Liver (tissue), 9 donors: ENCODE data around the gene NDUFB7. TPM values are rescaled to one million over a fixed set of nuclear protein-coding genes. Genes with fewer than 3 reads are reported as not detected.

Experiments
- DNase-seq: peaks from one replicate; pipeline ENCODE4 v3.0.0-alpha.2; 2017; ENCODE audit warnings: low spot score
- H3K27ac ChIP-seq, 2 donors: one replicate each; pipeline ENCODE4 v1.7.0; 2013; ENCODE audit warnings: inconsistent platforms in 2 of 2, low read length in 2 of 2, control low read depth in 1 of 2, low read depth in 1 of 2, mild to moderate bottlenecking in 1 of 2
- H3K27me3 ChIP-seq, 4 donors: one replicate each; pipeline versions ENCODE4 v1.6.1 to v1.7.0; 2013; ENCODE audit warnings: low read length in 3 of 4, inconsistent platforms in 1 of 4, mild to moderate bottlenecking in 1 of 4, moderate library complexity in 1 of 4; ENCODE audit not compliant: control insufficient read depth in 4 of 4, insufficient read depth in 4 of 4
- H3K36me3 ChIP-seq, 4 donors: one replicate each; pipeline versions ENCODE4 v1.6.1 to v1.7.0; 2013; ENCODE audit warnings: low read length in 3 of 4, mild to moderate bottlenecking in 3 of 4, low read depth in 1 of 4, moderate library complexity in 1 of 4; ENCODE audit not compliant: control insufficient read depth in 4 of 4, insufficient read depth in 3 of 4
- H3K4me1 ChIP-seq, 4 donors: one replicate each; pipeline versions ENCODE4 v1.6.1 to v1.7.0; 2013; ENCODE audit warnings: low read length in 3 of 4, mild to moderate bottlenecking in 3 of 4, moderate library complexity in 1 of 4; ENCODE audit not compliant: control insufficient read depth in 4 of 4, insufficient read depth in 4 of 4
- H3K4me3 ChIP-seq, 3 donors: one replicate each; pipeline versions ENCODE4 v1.6.1 to v1.7.0; 2013; ENCODE audit warnings: low read length in 3 of 3, control low read depth in 1 of 3, low read depth in 1 of 3, mild to moderate bottlenecking in 1 of 3
- H3K9ac ChIP-seq, 2 donors: one replicate each; pipeline ENCODE4 v1.7.0; 2013; ENCODE audit warnings: low read length in 2 of 2, mild to moderate bottlenecking in 2 of 2, moderate library complexity in 2 of 2, control low read depth in 1 of 2, low read depth in 1 of 2
- H3K9me3 ChIP-seq, 4 donors: one replicate each; pipeline versions ENCODE4 v1.6.1 to v1.7.0; 2013; ENCODE audit warnings: low read length in 3 of 4; ENCODE audit not compliant: control insufficient read depth in 4 of 4
- EGR1 ChIP-seq, 2 donors: IDR thresholded peaks; 2 replicates each; pipeline ENCODE4 v1.6.1; 2016 to 2018; ENCODE audit warnings: antibody characterized with exemption in 2 of 2, low read depth in 2 of 2
- FOXA1 ChIP-seq: IDR thresholded peaks from 2 replicates; pipeline ENCODE4 v1.6.1; 2016; ENCODE audit warnings: antibody characterized with exemption
- FOXA2 ChIP-seq: IDR thresholded peaks from 2 replicates; pipeline ENCODE4 v1.6.1; 2016; ENCODE audit warnings: antibody characterized with exemption
- GABPA ChIP-seq, 2 donors: IDR thresholded peaks in 1 of 2; conservative IDR thresholded peaks in 1 of 2; 2 replicates each; pipeline ENCODE4 v1.6.1; 2016; ENCODE audit warnings: antibody characterized with exemption in 2 of 2, mild to moderate bottlenecking in 1 of 2, moderate library complexity in 1 of 2
- HNF4A ChIP-seq, 2 donors: conservative IDR thresholded peaks; 2 replicates each; pipeline ENCODE4 v1.6.1; 2016; ENCODE audit warnings: antibody characterized with exemption in 2 of 2, mild to moderate bottlenecking in 2 of 2
- HNF4G ChIP-seq: IDR thresholded peaks from 2 replicates; pipeline ENCODE4 v1.6.1; 2016; ENCODE audit warnings: antibody characterized with exemption
- JUND ChIP-seq, 2 donors: IDR thresholded peaks; 2 replicates each; pipeline ENCODE4 v1.6.1; 2016; ENCODE audit warnings: antibody characterized with exemption in 2 of 2
- NR2F2 ChIP-seq: IDR thresholded peaks from 2 replicates; pipeline ENCODE4 v1.6.1; 2016; ENCODE audit warnings: antibody characterized with exemption
- RAD21 ChIP-seq, 2 donors: IDR thresholded peaks; 2 replicates each; pipeline ENCODE4 v1.6.1; 2016; ENCODE audit warnings: antibody characterized with exemption in 2 of 2, mild to moderate bottlenecking in 2 of 2
- RXRA ChIP-seq, 2 donors: IDR thresholded peaks; 2 replicates each; pipeline ENCODE4 v1.6.1; 2017 to 2018; ENCODE audit warnings: antibody characterized with exemption in 2 of 2, mild to moderate bottlenecking in 1 of 2
- SP1 ChIP-seq: IDR thresholded peaks from 2 replicates; pipeline ENCODE4 v1.6.1; 2018; ENCODE audit warnings: antibody characterized with exemption, mild to moderate bottlenecking
- TAF1 ChIP-seq: conservative IDR thresholded peaks from 2 replicates; pipeline ENCODE4 v1.6.1; 2016; ENCODE audit warnings: antibody characterized with exemption, mild to moderate bottlenecking
- YY1 ChIP-seq: IDR thresholded peaks from 2 replicates; pipeline ENCODE4 v1.6.1; 2016; ENCODE audit warnings: antibody characterized with exemption, mild to moderate bottlenecking
- WGBS: extraction: QIAGEN DNeasy Blood & Tissue Kit; methylation state at CpG from one replicate; pipeline ENCODE4 v1.1.7; 2013; 5-methylcytosine and 5-hydroxymethylcytosine counted together
- polyA plus RNA-seq, 2 donors: library from polyadenylated mRNA; stranded (reverse) in 1 of 2; unstranded in 1 of 2; fragments of 200-250 nt in 1 of 2; fragments of >200 nt in 1 of 2; fragmentation: Nextera tagmentation in 1 of 2; extraction: Ambion mirVana in 1 of 2; gene quantifications; one replicate each; pipeline versions ENCODE4 v1.2.1 to v1.2.3, GENCODE V29; 2013 to 2015
- total RNA-seq, 2 donors: library from RNA; depleted of rRNA; stranded (reverse); fragments of >200 nt; gene quantifications; one replicate each; pipeline ENCODE4 v1.2.3, GENCODE V29; 2014
- TF ChIP-seq, protein P1 (sequence below): IDR thresholded peaks from 2 replicates; pipeline ENCODE4 v1.6.1; 2016; ENCODE audit warnings: antibody characterized with exemption
- TF ChIP-seq, protein P2 (sequence below): IDR thresholded peaks from 2 replicates; pipeline ENCODE4 v1.6.1; 2016; ENCODE audit warnings: antibody characterized with exemption, mild to moderate bottlenecking
- TF ChIP-seq, protein P3 (sequence below): fragments of 150-350 bp; IDR thresholded peaks from 2 replicates; pipeline ENCODE4 v1.5.1; 2017; ENCODE audit warnings: improper control_type of control experiment, low read depth, low read length; ENCODE audit not compliant: missing input control
- TF ChIP-seq, protein P4 (sequence below): IDR thresholded peaks from 2 replicates; pipeline ENCODE4 v1.6.1; 2016; ENCODE audit warnings: antibody characterized with exemption
- TF ChIP-seq, protein P5 (sequence below): IDR thresholded peaks from 2 replicates; pipeline ENCODE4 v1.6.1; 2016; ENCODE audit warnings: antibody characterized with exemption
- donor health status: healthy.
- donor health status: healthy.
- donor health status: healthy.
- donor health status: healthy.
- donor health status: healthy.

The NDUFB7 gene
- total and polyA plus RNA-seq, 4 donors = 110 to 293 (median 252) TPM

DNA sequence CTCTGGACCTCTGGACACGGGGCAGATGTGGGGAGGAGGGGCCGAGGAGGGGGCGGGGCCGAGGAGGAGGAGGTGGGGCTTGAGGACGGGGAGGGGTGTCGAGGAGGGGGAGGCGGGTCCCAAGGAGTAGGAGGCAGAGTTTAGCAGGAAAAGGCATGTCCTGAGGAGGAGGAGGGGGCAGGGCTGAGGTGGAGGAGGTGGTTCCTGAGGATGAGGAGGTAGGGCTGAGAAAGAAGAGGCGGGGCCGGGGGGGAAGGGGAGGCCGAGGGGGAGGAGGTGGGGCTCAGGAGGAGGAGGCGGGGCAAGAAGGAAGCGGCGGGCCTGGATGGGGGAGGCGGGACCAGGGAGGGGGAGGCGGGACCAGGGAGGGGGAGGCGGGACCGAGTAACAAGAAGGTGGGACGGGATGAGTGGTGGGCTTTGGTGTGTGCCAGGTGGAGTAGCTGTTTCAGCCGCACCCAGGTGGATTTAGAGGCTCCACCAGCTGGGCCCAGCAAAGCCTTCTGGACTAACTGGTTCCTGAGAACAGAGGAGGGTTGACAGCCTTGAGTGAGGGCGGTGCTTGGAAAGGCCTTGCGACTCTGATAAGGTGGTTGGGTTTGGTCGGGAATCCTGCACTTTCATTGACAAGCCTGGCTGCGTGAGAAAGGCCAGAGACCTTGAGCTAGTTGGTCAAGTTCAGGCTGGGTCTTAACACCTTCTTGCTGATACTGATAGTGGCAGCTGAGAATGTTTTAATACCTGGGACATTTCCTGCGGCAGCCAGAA is 34.8 kb downstream of the NDUFB7 start:
- WGBS = 46% methylated on average over 24 of the region's 24 CpGs
- H3K4me3 ChIP-seq = no peak overlapping the region
- peaks cover 0 to 4% (median 3%) of the 10 kb centered on the region in 4 donors for H3K4me1 ChIP-seq
- no peaks in the 10 kb centered on the region for H3K9me3 ChIP-seq
- DNase-seq = peak; percentile 84
- peaks cover 0 to 4% (median 0%) of the 10 kb centered on the region in 4 donors for H3K36me3 ChIP-seq
- H3K27me3 ChIP-seq = no peaks in the 10 kb centered on the region
- H3K9ac ChIP-seq = no peak overlapping the region
- H3K27ac ChIP-seq = no peak overlapping the region
- TF ChIP-seq GABPA (IDR thresholded peaks at IDR 0.05 in 1 of 2, conservative IDR thresholded peaks at IDR 0.05 in 1 of 2) (no peak), YY1 (no peak), FOXA1 (no peak), FOXA2 (no peak), RXRA (IDR thresholded peaks at IDR 0.05) (no peak), NR2F2 (no peak), TAF1 (no peak), JUND (IDR thresholded peaks at IDR 0.05) (no peak), SP1 (no peak), EGR1 (IDR thresholded peaks at IDR 0.05; ENCODE audit: low read depth in 2 of 2) (no peak), HNF4G (no peak), HNF4A (conservative IDR thresholded peaks at IDR 0.05) (no peak), RAD21 (IDR thresholded peaks at IDR 0.05) (no peak)
- TF ChIP-seq, protein P1, sequence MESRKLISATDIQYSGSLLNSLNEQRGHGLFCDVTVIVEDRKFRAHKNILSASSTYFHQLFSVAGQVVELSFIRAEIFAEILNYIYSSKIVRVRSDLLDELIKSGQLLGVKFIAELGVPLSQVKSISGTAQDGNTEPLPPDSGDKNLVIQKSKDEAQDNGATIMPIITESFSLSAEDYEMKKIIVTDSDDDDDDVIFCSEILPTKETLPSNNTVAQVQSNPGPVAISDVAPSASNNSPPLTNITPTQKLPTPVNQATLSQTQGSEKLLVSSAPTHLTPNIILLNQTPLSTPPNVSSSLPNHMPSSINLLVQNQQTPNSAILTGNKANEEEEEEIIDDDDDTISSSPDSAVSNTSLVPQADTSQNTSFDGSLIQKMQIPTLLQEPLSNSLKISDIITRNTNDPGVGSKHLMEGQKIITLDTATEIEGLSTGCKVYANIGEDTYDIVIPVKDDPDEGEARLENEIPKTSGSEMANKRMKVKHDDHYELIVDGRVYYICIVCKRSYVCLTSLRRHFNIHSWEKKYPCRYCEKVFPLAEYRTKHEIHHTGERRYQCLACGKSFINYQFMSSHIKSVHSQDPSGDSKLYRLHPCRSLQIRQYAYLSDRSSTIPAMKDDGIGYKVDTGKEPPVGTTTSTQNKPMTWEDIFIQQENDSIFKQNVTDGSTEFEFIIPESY = no peak
- TF ChIP-seq, protein P2, sequence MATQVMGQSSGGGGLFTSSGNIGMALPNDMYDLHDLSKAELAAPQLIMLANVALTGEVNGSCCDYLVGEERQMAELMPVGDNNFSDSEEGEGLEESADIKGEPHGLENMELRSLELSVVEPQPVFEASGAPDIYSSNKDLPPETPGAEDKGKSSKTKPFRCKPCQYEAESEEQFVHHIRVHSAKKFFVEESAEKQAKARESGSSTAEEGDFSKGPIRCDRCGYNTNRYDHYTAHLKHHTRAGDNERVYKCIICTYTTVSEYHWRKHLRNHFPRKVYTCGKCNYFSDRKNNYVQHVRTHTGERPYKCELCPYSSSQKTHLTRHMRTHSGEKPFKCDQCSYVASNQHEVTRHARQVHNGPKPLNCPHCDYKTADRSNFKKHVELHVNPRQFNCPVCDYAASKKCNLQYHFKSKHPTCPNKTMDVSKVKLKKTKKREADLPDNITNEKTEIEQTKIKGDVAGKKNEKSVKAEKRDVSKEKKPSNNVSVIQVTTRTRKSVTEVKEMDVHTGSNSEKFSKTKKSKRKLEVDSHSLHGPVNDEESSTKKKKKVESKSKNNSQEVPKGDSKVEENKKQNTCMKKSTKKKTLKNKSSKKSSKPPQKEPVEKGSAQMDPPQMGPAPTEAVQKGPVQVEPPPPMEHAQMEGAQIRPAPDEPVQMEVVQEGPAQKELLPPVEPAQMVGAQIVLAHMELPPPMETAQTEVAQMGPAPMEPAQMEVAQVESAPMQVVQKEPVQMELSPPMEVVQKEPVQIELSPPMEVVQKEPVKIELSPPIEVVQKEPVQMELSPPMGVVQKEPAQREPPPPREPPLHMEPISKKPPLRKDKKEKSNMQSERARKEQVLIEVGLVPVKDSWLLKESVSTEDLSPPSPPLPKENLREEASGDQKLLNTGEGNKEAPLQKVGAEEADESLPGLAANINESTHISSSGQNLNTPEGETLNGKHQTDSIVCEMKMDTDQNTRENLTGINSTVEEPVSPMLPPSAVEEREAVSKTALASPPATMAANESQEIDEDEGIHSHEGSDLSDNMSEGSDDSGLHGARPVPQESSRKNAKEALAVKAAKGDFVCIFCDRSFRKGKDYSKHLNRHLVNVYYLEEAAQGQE = no peak
- TF ChIP-seq, protein P3, sequence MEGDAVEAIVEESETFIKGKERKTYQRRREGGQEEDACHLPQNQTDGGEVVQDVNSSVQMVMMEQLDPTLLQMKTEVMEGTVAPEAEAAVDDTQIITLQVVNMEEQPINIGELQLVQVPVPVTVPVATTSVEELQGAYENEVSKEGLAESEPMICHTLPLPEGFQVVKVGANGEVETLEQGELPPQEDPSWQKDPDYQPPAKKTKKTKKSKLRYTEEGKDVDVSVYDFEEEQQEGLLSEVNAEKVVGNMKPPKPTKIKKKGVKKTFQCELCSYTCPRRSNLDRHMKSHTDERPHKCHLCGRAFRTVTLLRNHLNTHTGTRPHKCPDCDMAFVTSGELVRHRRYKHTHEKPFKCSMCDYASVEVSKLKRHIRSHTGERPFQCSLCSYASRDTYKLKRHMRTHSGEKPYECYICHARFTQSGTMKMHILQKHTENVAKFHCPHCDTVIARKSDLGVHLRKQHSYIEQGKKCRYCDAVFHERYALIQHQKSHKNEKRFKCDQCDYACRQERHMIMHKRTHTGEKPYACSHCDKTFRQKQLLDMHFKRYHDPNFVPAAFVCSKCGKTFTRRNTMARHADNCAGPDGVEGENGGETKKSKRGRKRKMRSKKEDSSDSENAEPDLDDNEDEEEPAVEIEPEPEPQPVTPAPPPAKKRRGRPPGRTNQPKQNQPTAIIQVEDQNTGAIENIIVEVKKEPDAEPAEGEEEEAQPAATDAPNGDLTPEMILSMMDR = no peak
- TF ChIP-seq, protein P4, sequence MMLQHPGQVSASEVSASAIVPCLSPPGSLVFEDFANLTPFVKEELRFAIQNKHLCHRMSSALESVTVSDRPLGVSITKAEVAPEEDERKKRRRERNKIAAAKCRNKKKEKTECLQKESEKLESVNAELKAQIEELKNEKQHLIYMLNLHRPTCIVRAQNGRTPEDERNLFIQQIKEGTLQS = no peak
- TF ChIP-seq, protein P5, sequence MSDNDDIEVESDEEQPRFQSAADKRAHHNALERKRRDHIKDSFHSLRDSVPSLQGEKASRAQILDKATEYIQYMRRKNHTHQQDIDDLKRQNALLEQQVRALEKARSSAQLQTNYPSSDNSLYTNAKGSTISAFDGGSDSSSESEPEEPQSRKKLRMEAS = no peak
